HepG2 (cell line): ENCODE results near the gene GCLC. TPM values are rescaled to one million over a fixed set of nuclear protein-coding genes. Genes with fewer than 3 reads are reported as not detected.
A peak's percentile ranks its signal among the peaks of the same experiment; 100 is the strongest.

Source experiments
- ERF ChIP-seq: IDR thresholded peaks from 2 replicates; pipeline ENCODE4 v1.6.1; 2018; ENCODE audit warnings: missing biosample characterization, missing genetic modification reagents
- KMT2B ChIP-seq: IDR thresholded peaks from 2 replicates; pipeline ENCODE4 v1.6.1; 2016; ENCODE audit warnings: missing genetic modification reagents, missing compliant biosample characterization
- RCOR2 ChIP-seq: IDR thresholded peaks from 2 replicates; pipeline ENCODE4 v1.6.1; 2016; ENCODE audit warnings: missing biosample characterization, missing genetic modification reagents
- SIN3A ChIP-seq: IDR thresholded peaks from 2 replicates; pipeline ENCODE4 v1.6.1; 2011; ENCODE audit warnings: low read depth, mild to moderate bottlenecking, control low read depth, low read length, borderline replicate concordance
- ZNF335 ChIP-seq: sonication (generic); formaldehyde crosslinking; IDR thresholded peaks from 2 replicates; pipeline ENCODE4 v1.4.0; 2020; ENCODE audit warnings: missing genetic modification reagents
- ZNF460 ChIP-seq: sonication (generic); formaldehyde crosslinking; IDR thresholded peaks from 2 replicates; pipeline ENCODE4 v1.5.1; 2020; ENCODE audit warnings: missing genetic modification reagents, mild to moderate bottlenecking, borderline replicate concordance
- ZNF652 ChIP-seq: IDR thresholded peaks from 2 replicates; pipeline ENCODE4 v1.6.1; 2016; ENCODE audit warnings: low read depth, borderline replicate concordance
- ZNF674 ChIP-seq: sonication (generic); formaldehyde crosslinking; IDR thresholded peaks from 2 replicates; pipeline ENCODE4 v1.5.0; 2020; ENCODE audit warnings: low read depth, mild to moderate bottlenecking, missing genetic modification reagents
- ZNF720 ChIP-seq: sonication (generic); formaldehyde crosslinking; IDR thresholded peaks from 2 replicates; pipeline ENCODE4 v1.4.0; 2020; ENCODE audit warnings: missing genetic modification reagents
- ZNF782 ChIP-seq: sonication (generic); formaldehyde crosslinking; IDR thresholded peaks from 2 replicates; pipeline ENCODE4 v1.4.0; 2020; ENCODE audit warnings: missing genetic modification reagents, mild to moderate bottlenecking, borderline replicate concordance
- polyA plus RNA-seq, 8 experiments: library from polyadenylated mRNA; depleted of rRNA in 3 of 8; stranded (reverse) in 7 of 8; unstranded in 1 of 8; fragments of >200 nt; fragmentation: Illumina TruSeq in 4 of 8; extraction: Trizol in 4 of 8; gene quantifications; 2 replicates each; pipeline versions ENCODE4 v1.2.1 to v1.2.3, GENCODE V29; 2011 to 2016; ENCODE audit warnings: low read depth in 4 of 8, missing spikeins in 1 of 8, mixed read lengths in 1 of 8; ENCODE audit not compliant: insufficient read depth in 1 of 8
- total RNA-seq, 5 experiments: library from RNA; depleted of rRNA; stranded (reverse); fragments of >200 nt; fragmentation: Illumina TruSeq; extraction: Trizol; gene quantifications; 2 replicates each; pipeline ENCODE4 v1.2.3, GENCODE V29; 2016; ENCODE audit warnings: low read depth in 1 of 5
- TF ChIP-seq, protein P1 (sequence below): sonication (generic); formaldehyde crosslinking; IDR thresholded peaks from 2 replicates; pipeline ENCODE4 v1.8.1; 2023; ENCODE audit warnings: missing genetic modification reagents, inconsistent platforms, borderline replicate concordance
- TF ChIP-seq, protein P2 (sequence below): sonication (generic); formaldehyde crosslinking; IDR thresholded peaks from 2 replicates; pipeline ENCODE4 v1.4.0; 2020; ENCODE audit warnings: mild to moderate bottlenecking, low read depth, missing genetic modification reagents
- TF ChIP-seq, protein P3 (sequence below): sonication (generic); formaldehyde crosslinking; IDR thresholded peaks from 2 replicates; pipeline ENCODE4 v1.8.1; 2023; ENCODE audit warnings: mild to moderate bottlenecking, missing genetic modification reagents
- TF ChIP-seq, protein P4 (sequence below): sonication (generic); formaldehyde crosslinking; IDR thresholded peaks from 2 replicates; pipeline ENCODE4 v1.5.0; 2020; ENCODE audit warnings: mild to moderate bottlenecking, missing genetic modification reagents, borderline replicate concordance
- TF ChIP-seq, protein P5 (sequence below): sonication (generic); formaldehyde crosslinking; IDR thresholded peaks from 2 replicates; pipeline ENCODE4 v1.4.0; 2020; ENCODE audit warnings: mild to moderate bottlenecking, missing genetic modification reagents

Gene GCLC
- total and polyA plus RNA-seq, 2 of the 13 experiments (the other 11 are each of a cell fraction or from before 2014, with no cell fraction given): 35.3 to 84.6 TPM

DNA sequence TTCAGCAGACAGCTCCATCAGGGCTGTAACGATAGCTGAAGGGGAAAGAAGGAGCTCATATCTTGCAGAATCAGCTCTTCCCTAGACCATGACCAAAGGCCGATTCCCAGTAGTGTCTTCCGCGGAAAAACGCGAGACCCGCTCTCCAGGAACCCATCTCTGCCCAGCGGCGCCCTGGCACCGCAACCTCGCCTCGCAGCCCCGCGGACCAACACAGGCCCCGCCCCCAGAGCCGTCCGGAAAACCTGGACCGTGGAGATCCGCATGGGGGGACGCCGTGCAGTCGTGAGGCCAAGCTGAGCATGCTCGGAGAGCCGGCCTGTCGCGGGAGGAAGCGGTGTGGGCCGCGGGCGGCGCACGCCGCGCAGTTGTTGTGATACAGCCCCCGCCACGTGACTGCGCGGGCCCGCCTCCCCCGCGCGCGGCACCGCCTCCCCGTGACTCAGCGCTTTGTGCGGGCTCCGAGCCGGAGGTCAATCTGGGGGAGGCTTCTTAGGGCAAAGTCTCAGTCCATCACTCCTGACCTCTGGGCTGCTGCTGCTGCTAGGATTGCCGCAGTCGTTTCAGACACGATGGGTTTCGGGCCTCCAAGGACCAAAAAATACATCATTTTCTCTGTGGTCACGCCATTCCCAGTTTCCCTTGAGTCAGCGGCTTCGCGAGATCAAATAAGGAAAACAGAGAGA, 3.1 kb upstream of the GCLC start (continued):
- TF ChIP-seq, protein P1, sequence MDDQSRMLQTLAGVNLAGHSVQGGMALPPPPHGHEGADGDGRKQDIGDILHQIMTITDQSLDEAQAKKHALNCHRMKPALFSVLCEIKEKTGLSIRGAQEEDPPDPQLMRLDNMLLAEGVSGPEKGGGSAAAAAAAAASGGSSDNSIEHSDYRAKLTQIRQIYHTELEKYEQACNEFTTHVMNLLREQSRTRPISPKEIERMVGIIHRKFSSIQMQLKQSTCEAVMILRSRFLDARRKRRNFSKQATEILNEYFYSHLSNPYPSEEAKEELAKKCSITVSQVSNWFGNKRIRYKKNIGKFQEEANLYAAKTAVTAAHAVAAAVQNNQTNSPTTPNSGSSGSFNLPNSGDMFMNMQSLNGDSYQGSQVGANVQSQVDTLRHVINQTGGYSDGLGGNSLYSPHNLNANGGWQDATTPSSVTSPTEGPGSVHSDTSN (CRISPR knock-in tag): peak; percentile 74; the same call in 1 of the 2 replicates
- TF ChIP-seq RCOR2 (CRISPR knock-in tag): peak; percentile 86
- peak; percentile 84; the same call in 1 of the 2 replicates for TF ChIP-seq ZNF782 (CRISPR knock-in tag)
- TF ChIP-seq ZNF335: peak; percentile 76; the same call in 1 of the 2 replicates
- peak; percentile 50; the same call in 1 of the 2 replicates for TF ChIP-seq ZNF460 (CRISPR knock-in tag)
- TF ChIP-seq, protein P2, sequence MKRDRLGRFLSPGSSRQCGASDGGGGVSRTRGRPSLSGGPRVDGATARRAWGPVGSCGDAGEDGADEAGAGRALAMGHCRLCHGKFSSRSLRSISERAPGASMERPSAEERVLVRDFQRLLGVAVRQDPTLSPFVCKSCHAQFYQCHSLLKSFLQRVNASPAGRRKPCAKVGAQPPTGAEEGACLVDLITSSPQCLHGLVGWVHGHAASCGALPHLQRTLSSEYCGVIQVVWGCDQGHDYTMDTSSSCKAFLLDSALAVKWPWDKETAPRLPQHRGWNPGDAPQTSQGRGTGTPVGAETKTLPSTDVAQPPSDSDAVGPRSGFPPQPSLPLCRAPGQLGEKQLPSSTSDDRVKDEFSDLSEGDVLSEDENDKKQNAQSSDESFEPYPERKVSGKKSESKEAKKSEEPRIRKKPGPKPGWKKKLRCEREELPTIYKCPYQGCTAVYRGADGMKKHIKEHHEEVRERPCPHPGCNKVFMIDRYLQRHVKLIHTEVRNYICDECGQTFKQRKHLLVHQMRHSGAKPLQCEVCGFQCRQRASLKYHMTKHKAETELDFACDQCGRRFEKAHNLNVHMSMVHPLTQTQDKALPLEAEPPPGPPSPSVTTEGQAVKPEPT (CRISPR knock-in tag): no peak
- no peak for TF ChIP-seq ZNF720
- TF ChIP-seq ZNF674 (CRISPR knock-in tag): no peak
- TF ChIP-seq, protein P3, sequence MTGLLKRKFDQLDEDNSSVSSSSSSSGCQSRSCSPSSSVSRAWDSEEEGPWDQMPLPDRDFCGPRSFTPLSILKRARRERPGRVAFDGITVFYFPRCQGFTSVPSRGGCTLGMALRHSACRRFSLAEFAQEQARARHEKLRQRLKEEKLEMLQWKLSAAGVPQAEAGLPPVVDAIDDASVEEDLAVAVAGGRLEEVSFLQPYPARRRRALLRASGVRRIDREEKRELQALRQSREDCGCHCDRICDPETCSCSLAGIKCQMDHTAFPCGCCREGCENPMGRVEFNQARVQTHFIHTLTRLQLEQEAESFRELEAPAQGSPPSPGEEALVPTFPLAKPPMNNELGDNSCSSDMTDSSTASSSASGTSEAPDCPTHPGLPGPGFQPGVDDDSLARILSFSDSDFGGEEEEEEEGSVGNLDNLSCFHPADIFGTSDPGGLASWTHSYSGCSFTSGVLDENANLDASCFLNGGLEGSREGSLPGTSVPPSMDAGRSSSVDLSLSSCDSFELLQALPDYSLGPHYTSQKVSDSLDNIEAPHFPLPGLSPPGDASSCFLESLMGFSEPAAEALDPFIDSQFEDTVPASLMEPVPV (CRISPR knock-in tag): peak; percentile 99
- TF ChIP-seq ERF (CRISPR knock-in tag): peak; percentile 98; the same call in 1 of the 2 replicates
- peak; percentile 90 for TF ChIP-seq SIN3A
- TF ChIP-seq KMT2B (CRISPR knock-in tag): peak; percentile 94
- TF ChIP-seq ZNF652 (CRISPR knock-in tag): peak; percentile 69; the same call in 1 of the 2 replicates
- TF ChIP-seq, protein P4, sequence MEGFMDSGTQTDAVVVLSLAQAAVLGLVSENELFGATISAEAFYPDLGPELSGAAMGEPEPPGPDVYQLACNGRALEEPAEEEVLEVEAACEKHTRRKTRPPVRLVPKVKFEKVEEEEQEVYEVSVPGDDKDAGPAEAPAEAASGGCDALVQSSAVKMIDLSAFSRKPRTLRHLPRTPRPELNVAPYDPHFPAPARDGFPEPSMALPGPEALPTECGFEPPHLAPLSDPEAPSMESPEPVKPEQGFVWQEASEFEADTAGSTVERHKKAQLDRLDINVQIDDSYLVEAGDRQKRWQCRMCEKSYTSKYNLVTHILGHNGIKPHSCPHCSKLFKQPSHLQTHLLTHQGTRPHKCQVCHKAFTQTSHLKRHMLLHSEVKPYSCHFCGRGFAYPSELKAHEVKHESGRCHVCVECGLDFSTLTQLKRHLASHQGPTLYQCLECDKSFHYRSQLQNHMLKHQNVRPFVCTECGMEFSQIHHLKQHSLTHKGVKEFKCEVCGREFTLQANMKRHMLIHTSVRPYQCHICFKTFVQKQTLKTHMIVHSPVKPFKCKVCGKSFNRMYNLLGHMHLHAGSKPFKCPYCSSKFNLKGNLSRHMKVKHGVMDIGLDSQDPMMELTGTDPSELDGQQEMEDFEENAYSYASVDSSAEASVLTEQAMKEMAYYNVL (CRISPR knock-in tag): peak; percentile 85; the same call in 1 of the 2 replicates
- TF ChIP-seq, protein P5, sequence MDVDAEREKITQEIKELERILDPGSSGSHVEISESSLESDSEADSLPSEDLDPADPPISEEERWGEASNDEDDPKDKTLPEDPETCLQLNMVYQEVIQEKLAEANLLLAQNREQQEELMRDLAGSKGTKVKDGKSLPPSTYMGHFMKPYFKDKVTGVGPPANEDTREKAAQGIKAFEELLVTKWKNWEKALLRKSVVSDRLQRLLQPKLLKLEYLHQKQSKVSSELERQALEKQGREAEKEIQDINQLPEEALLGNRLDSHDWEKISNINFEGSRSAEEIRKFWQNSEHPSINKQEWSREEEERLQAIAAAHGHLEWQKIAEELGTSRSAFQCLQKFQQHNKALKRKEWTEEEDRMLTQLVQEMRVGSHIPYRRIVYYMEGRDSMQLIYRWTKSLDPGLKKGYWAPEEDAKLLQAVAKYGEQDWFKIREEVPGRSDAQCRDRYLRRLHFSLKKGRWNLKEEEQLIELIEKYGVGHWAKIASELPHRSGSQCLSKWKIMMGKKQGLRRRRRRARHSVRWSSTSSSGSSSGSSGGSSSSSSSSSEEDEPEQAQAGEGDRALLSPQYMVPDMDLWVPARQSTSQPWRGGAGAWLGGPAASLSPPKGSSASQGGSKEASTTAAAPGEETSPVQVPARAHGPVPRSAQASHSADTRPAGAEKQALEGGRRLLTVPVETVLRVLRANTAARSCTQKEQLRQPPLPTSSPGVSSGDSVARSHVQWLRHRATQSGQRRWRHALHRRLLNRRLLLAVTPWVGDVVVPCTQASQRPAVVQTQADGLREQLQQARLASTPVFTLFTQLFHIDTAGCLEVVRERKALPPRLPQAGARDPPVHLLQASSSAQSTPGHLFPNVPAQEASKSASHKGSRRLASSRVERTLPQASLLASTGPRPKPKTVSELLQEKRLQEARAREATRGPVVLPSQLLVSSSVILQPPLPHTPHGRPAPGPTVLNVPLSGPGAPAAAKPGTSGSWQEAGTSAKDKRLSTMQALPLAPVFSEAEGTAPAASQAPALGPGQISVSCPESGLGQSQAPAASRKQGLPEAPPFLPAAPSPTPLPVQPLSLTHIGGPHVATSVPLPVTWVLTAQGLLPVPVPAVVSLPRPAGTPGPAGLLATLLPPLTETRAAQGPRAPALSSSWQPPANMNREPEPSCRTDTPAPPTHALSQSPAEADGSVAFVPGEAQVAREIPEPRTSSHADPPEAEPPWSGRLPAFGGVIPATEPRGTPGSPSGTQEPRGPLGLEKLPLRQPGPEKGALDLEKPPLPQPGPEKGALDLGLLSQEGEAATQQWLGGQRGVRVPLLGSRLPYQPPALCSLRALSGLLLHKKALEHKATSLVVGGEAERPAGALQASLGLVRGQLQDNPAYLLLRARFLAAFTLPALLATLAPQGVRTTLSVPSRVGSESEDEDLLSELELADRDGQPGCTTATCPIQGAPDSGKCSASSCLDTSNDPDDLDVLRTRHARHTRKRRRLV (CRISPR knock-in tag): peak; percentile 72; the same call in 1 of the 2 replicates
